ENCODE results near the gene MUC22. TPM values are rescaled to one million over a fixed set of nuclear protein-coding genes. Genes with fewer than 3 reads are reported as not detected.

Gene MUC22
- total RNA-seq, 2 donors from 2014 or later = not detected

DNA sequence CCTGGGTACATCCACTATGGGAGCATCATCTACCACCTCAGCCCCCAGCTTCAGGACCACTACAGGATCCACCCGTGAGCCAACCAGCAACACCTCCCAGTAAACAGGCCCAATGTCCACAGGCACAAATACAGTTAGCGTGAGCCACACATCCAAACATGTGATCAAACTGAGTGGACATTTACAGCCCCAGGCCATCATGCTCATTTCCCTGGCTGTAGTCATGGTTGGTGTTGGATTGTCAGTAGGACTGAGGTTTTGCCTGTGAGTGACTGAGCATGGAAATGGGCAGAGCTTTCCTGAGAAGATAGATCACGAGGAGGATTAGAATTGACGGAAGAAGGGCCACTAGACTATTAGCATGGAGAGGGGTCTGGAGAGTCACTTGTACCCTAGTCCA is 37.5 kb upstream of the MUC22 start:
- TF ChIP-seq, protein P1, sequence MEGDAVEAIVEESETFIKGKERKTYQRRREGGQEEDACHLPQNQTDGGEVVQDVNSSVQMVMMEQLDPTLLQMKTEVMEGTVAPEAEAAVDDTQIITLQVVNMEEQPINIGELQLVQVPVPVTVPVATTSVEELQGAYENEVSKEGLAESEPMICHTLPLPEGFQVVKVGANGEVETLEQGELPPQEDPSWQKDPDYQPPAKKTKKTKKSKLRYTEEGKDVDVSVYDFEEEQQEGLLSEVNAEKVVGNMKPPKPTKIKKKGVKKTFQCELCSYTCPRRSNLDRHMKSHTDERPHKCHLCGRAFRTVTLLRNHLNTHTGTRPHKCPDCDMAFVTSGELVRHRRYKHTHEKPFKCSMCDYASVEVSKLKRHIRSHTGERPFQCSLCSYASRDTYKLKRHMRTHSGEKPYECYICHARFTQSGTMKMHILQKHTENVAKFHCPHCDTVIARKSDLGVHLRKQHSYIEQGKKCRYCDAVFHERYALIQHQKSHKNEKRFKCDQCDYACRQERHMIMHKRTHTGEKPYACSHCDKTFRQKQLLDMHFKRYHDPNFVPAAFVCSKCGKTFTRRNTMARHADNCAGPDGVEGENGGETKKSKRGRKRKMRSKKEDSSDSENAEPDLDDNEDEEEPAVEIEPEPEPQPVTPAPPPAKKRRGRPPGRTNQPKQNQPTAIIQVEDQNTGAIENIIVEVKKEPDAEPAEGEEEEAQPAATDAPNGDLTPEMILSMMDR (IDR thresholded peaks at IDR 0.05) = no peak
- no peak for TF ChIP-seq POLR2A (IDR thresholded peaks at IDR 0.05)
- ATAC-seq (no peak), DNase-seq (no peak)
- intact Hi-C loops (cut with DNase I) = no loop called here
- no peaks in the 10 kb centered on the region for H3K9me3 ChIP-seq
- no peaks in the 10 kb centered on the region for H3K27me3 ChIP-seq
- H3K27ac ChIP-seq = no peak overlapping the region
- H3K4me1 ChIP-seq = no peaks in the 10 kb centered on the region
- H3K4me3 ChIP-seq = no peak overlapping the region
- WGBS, 2 donors = 84 to 94% methylated on average over 4 of the region's 4 CpGs
- H3K36me3 ChIP-seq (replicated peaks in 1 of 2; ENCODE audit: insufficient read depth in 1 of 2, low read depth in 2 of 2) = no peaks in the 10 kb centered on the region

DNA sequence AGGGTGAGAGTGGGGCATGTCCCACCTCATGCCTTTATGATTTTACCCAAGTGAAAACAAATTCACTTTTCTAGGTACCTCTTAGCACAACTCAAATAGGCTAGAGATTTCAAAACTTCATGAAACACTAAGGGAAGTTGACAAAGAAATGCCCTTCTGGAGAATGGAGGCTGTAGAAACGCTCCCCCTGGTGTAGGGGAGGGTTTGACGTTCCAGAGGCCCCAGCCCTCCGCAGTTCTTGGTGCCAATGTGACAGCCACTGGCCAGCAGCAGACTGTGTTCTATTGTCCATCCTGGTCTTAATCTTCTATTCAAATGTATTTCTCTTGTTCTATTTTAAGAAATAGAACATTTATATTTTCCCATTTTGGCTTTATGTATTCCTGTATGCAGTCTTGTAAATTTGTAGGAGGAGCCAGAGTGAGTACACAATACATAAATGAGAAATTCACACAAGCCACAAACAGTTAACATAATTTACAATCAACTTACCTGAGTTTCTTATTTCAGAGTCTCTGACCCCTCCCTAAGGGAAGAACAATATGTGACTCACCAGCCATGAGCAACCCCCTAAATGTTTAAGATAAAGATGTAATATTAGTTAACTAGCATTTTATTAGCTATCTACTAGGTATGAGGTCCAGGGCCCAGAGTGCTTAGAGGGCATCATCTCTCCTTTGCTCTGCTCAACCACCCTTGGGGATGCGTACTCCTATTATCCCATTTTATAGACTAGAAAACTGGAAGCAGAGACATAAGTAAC is 35.6 kb upstream of the MUC22 start:
- ATAC-seq (no peak), DNase-seq (no peak)
- no peaks in the 10 kb centered on the region for H3K9me3 ChIP-seq
- intact Hi-C loops (cut with DNase I) = no loop called here
- TF ChIP-seq, protein P1 (IDR thresholded peaks at IDR 0.05) = no peak
- TF ChIP-seq POLR2A (IDR thresholded peaks at IDR 0.05) = no peak
- H3K36me3 ChIP-seq (replicated peaks in 1 of 2; ENCODE audit: insufficient read depth in 1 of 2, low read depth in 2 of 2) = no peaks in the 10 kb centered on the region
- H3K4me1 ChIP-seq = no peaks in the 10 kb centered on the region
- H3K4me3 ChIP-seq = no peak overlapping the region
- 82 to 85% methylated on average over 4 of the region's 4 CpGs for WGBS, 2 donors
- H3K27me3 ChIP-seq = no peaks in the 10 kb centered on the region
- H3K27ac ChIP-seq = no peak overlapping the region

DNA sequence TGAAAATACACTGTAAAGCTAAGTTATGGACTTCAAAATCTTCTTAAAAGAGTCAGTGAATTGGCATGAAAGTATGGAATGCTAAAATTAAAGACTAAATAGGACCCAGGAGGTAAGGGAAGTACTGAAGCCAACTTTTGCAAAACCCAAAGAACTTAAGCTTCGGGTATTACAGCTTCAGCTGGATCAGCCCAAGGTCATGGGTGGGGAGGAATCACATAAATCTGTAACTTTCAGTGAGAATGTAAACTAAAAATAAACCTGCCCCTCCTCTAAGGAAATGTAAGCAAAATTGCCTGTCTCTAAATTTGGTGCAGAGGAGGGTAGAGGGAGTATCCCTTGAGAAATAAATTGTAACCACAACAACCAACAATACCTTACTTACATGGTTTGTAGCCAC is 31.1 kb upstream of the MUC22 start:
- H3K36me3 ChIP-seq (replicated peaks in 1 of 2; ENCODE audit: insufficient read depth in 1 of 2, low read depth in 2 of 2) = no peaks in the 10 kb centered on the region
- WGBS, 2 donors = 28 to 32% methylated on average over 1 of the region's 1 CpG
- H3K9me3 ChIP-seq = no peaks in the 10 kb centered on the region
- H3K27me3 ChIP-seq = no peaks in the 10 kb centered on the region
- no peak for DNase-seq
- H3K4me3 ChIP-seq = no peak overlapping the region
- ATAC-seq = no peak
- intact Hi-C loops (cut with DNase I) = no loop called here
- peaks cover 6% of the 10 kb centered on the region for H3K4me1 ChIP-seq
- no peak overlapping the region for H3K27ac ChIP-seq
- TF ChIP-seq, protein P1 (IDR thresholded peaks at IDR 0.05) = no peak
- TF ChIP-seq POLR2A (IDR thresholded peaks at IDR 0.05) = no peak

DNA sequence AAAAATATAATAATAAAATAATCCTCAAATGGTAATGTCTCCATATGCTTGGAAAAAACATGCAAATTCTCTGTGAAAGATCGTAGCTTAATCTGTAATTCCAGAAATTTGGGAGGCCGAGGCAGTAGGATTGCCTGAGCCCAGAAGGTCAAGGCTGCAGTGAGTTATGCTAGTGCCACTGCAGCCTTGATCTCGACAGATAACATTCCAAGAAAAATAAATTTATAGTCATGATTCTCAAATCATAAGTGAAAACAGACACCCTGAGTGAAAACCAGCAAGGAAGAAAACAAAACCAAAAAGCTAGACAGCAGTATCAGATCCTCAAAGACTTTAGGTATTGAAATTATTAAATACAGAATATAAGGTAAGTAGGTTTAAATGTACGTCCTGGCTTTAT is 30.6 kb upstream of the MUC22 start:
- Histone ChIP-seq H3K9me3 (no peaks in the 10 kb centered on the region), H3K36me3 (replicated peaks in 1 of 2; ENCODE audit: insufficient read depth in 1 of 2, low read depth in 2 of 2) (no peaks in the 10 kb centered on the region), H3K27me3 (no peaks in the 10 kb centered on the region), H3K4me1 (peaks cover 6% of the 10 kb centered on the region), H3K27ac (no peak overlapping the region), H3K4me3 (no peak overlapping the region)
- intact Hi-C loops (cut with DNase I) = no loop called here
- ATAC-seq (no peak), DNase-seq (no peak)
- TF ChIP-seq, protein P1 (IDR thresholded peaks at IDR 0.05) = no peak
- no peak for TF ChIP-seq POLR2A (IDR thresholded peaks at IDR 0.05)
- WGBS, 2 donors = 32 to 39% methylated on average over 4 of the region's 4 CpGs

Measured in body of pancreas (tissue), 4 donors.